ENCODE results near the gene GOLGB1.

GRCh38 chr3:121627211-121627610 is 122.3 kb downstream of the GOLGB1 start:
- TF ChIP-seq, protein P1, sequence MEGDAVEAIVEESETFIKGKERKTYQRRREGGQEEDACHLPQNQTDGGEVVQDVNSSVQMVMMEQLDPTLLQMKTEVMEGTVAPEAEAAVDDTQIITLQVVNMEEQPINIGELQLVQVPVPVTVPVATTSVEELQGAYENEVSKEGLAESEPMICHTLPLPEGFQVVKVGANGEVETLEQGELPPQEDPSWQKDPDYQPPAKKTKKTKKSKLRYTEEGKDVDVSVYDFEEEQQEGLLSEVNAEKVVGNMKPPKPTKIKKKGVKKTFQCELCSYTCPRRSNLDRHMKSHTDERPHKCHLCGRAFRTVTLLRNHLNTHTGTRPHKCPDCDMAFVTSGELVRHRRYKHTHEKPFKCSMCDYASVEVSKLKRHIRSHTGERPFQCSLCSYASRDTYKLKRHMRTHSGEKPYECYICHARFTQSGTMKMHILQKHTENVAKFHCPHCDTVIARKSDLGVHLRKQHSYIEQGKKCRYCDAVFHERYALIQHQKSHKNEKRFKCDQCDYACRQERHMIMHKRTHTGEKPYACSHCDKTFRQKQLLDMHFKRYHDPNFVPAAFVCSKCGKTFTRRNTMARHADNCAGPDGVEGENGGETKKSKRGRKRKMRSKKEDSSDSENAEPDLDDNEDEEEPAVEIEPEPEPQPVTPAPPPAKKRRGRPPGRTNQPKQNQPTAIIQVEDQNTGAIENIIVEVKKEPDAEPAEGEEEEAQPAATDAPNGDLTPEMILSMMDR (IDR thresholded peaks at IDR 0.05 in 2 of 3, conservative IDR thresholded peaks at IDR 0.05 in 1 of 3; ENCODE audit: borderline replicate concordance in 1 of 3, insufficient read depth in 1 of 3, low read depth in 2 of 3, low read length in 2 of 3) = no peak
- TF ChIP-seq POLR2A (IDR thresholded peaks at IDR 0.05; ENCODE audit: borderline replicate concordance, extremely low read depth, insufficient read depth, insufficient read length) (no peak), ELF1 (IDR thresholded peaks at IDR 0.05; ENCODE audit: borderline replicate concordance, low read depth) (no peak), RAD21 (IDR thresholded peaks at IDR 0.05; ENCODE audit: low read depth) (no peak), SIN3A (IDR thresholded peaks at IDR 0.05; ENCODE audit: low read depth) (no peak), POLR2AphosphoS5 (IDR thresholded peaks at IDR 0.05; ENCODE audit: low read depth, low read length) (no peak), MAX (IDR thresholded peaks at IDR 0.05) (no peak), EGR1 (IDR thresholded peaks at IDR 0.05; ENCODE audit: low read depth) (no peak), EZH2 (IDR thresholded peaks at IDR 0.05) (no peak), EZH2phosphoT487 (IDR thresholded peaks at IDR 0.05; ENCODE audit: borderline replicate concordance) (no peak), SP1 (IDR thresholded peaks at IDR 0.05; ENCODE audit: low read depth) (no peak), CEBPB (IDR thresholded peaks at IDR 0.05; ENCODE audit: low read depth) (no peak), YY1 (IDR thresholded peaks at IDR 0.05; ENCODE audit: extremely low read depth, insufficient replicate concordance, low read depth, low read length) (no peak)
